Right atrium auricular region (tissue), 2 donors: ENCODE results near the gene CAND2. TPM values are rescaled to one million over a fixed set of nuclear protein-coding genes. Genes with fewer than 3 reads are reported as not detected.
"Not testable (repeated sequence)": the region's sequence is repeated elsewhere in the genome, so short reads cannot be mapped to it uniquely, and the experiment has no call there.

ENCODE experiments used
- DNase-seq: peaks from one replicate; pipeline ENCODE4 v3.0.0-alpha.2; 2019; ENCODE audit warnings: low spot score
- H3K27ac ChIP-seq, 2 donors: fragments of 200-600 bp; sonication (generic); 1 replicate in 1 of 2; 2 replicates in 1 of 2; pipeline ENCODE4 v1.5.1; 2016 to 2019
- H3K27me3 ChIP-seq, 2 donors: fragments of 200-600 bp; sonication (generic); one replicate each; pipeline versions ENCODE4 v1.5.1 to v1.6.0; 2017 to 2019
- H3K36me3 ChIP-seq: fragments of 200-600 bp; sonication (generic); one replicate; pipeline ENCODE4 v1.5.1; 2016
- H3K4me1 ChIP-seq, 2 donors: fragments of 200-600 bp; sonication (generic); one replicate each; pipeline versions ENCODE4 v1.5.1 to v1.6.0; 2017 to 2019
- H3K4me3 ChIP-seq, 2 donors: fragments of 200-600 bp; sonication (generic); 1 replicate in 1 of 2; 2 replicates in 1 of 2; pipeline ENCODE4 v1.5.1; 2017 to 2019; ENCODE audit warnings: mild to moderate bottlenecking in 1 of 2, moderate library complexity in 1 of 2
- H3K9me3 ChIP-seq, 2 donors: fragments of 200-600 bp; sonication (generic); one replicate each; pipeline ENCODE4 v1.5.1; 2019
- total RNA-seq, 2 donors: library from RNA; depleted of rRNA; stranded (reverse); fragments of >200 nt; gene quantifications; one replicate each; pipeline ENCODE4 v1.1.0, GENCODE V29; 2016
- TF ChIP-seq, protein P1 (sequence below), 2 donors: fragments of 200-600 bp; sonication (generic); IDR thresholded peaks; one replicate each; pipeline ENCODE4 v1.5.1; 2019; ENCODE audit warnings: antibody characterized with exemption in 2 of 2

The CAND2 gene
- total RNA-seq, 2 donors from 2014 or later: 45.2 to 77.4 TPM

DNA sequence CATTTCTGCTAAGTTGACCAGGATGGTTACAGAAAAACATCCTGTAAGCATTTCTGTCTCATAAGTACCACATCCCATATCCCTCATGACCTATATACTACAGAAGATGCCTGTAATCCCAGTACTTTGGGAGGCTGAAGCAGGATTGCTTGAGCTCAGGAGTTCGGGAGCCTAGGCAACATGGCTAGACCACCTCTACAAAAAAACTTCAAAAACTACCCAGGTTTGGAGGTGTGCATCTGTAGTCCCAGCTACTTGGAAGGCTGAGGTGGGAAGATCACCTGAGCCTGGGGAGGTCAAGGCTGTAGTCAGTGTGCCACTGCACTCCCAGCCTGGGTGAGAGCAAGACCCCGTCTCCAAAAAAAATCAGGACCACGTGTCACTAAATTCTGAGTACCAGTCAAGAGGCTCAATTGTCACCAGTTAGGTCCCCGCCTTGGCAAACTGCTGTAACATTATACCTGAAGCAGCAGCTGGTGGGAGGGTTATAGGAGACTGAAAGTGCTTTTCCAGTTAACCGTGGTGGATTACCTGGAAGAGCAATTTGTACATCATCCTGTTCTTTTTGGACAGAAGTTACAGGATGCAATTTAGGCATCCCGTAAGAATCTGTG, 38.7 kb downstream of the CAND2 start:
- DNase-seq: no peak
- Histone ChIP-seq H3K27ac (no peak overlapping the region), H3K9me3 (no peaks in the 10 kb centered on the region), H3K27me3 (no peaks in the 10 kb centered on the region), H3K4me1 (peaks cover 0 to 26% of the 10 kb centered on the region in 2 donors), H3K36me3 (peaks cover 97% of the 10 kb centered on the region), H3K4me3 (no peak overlapping the region)
- TF ChIP-seq, protein P1, sequence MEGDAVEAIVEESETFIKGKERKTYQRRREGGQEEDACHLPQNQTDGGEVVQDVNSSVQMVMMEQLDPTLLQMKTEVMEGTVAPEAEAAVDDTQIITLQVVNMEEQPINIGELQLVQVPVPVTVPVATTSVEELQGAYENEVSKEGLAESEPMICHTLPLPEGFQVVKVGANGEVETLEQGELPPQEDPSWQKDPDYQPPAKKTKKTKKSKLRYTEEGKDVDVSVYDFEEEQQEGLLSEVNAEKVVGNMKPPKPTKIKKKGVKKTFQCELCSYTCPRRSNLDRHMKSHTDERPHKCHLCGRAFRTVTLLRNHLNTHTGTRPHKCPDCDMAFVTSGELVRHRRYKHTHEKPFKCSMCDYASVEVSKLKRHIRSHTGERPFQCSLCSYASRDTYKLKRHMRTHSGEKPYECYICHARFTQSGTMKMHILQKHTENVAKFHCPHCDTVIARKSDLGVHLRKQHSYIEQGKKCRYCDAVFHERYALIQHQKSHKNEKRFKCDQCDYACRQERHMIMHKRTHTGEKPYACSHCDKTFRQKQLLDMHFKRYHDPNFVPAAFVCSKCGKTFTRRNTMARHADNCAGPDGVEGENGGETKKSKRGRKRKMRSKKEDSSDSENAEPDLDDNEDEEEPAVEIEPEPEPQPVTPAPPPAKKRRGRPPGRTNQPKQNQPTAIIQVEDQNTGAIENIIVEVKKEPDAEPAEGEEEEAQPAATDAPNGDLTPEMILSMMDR (IDR thresholded peaks at IDR 0.05): no peak

DNA sequence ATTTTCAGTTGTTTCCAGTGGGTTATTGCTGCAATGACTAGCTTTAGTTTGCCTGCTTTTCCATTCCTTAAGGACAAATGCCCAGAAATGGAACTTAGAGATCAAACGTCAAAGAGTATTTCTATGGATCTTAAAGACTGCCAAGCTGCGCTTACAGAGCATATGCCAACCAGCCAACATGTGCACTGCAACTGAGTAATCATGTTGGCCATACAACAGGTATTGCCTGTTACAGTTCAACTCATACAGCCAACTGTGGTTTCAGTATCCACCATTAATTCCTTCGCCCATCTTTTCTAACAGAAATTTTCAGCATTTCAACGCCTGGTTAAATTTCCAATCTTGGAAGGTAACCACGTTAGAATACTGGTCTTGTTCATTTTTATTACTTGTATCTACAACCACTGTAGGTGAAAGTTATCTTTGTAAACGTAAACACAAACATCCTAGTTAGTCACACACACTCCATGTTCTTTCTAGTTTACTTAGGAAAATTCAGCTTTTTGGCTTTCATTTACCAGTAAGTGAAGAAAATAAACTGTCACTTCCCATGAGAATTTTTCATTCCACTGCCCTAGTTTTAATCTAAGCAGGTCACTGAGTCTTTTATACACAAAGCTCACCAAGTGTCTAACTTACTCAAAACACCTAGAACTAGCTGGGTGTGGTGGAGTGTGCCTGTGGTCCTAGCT, 41.0 kb downstream of the CAND2 start:
- Histone ChIP-seq H3K27me3 (no peaks in the 10 kb centered on the region), H3K4me3 (no peak overlapping the region), H3K36me3 (peaks cover 76% of the 10 kb centered on the region), H3K4me1 (peaks cover 0 to 35% of the 10 kb centered on the region in 2 donors), H3K27ac (peak overlapping the region in 1 of 2 donors; percentile 8), H3K9me3 (no peaks in the 10 kb centered on the region)
- TF ChIP-seq, protein P1 (IDR thresholded peaks at IDR 0.05): no peak
- DNase-seq: no peak

DNA sequence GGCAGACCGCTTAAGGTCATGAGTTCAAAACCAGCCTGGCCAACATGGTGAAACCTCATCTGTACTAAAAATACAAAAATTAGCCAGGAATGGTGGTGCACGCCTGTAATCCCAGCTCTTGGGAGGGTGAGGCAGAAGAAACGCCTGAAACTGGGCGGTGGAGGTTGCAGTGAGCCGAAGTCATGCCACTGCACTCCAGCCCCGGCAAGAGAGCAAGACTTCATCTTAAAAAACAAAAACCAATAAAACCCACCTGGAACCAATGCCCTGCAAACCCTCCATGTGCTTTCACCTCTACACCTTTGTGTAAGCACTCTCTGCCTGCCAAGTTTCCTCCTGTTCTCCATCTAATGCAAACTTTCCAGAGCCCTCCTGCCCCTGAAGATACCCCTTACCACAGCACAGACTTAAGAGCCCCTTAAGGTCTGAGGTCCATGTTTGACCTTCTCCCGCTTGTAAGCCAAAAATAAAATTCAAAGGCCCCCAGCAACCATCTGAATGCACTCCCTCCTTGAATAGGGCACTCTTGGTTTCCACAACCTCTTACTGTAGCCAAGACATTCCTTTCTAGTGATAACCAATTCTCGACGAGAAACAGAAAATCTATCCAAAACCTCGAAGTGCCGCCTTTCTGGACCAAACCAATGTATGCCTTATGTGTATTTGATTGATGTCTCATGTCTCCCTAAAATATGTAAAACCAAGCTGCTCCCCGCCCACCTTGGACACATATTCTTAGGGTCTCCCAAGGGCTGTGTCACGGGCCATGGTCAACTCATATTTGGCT, 41.9 kb downstream of the CAND2 start:
- no peak for DNase-seq
- Histone ChIP-seq H3K4me3 (no peak overlapping the region), H3K9me3 (no peaks in the 10 kb centered on the region), H3K36me3 (peaks cover 67% of the 10 kb centered on the region), H3K27ac (peak overlapping the region in 1 of 2 donors; percentile 8), H3K27me3 (no peaks in the 10 kb centered on the region), H3K4me1 (peaks cover 0 to 35% of the 10 kb centered on the region in 2 donors)
- TF ChIP-seq, protein P1 (IDR thresholded peaks at IDR 0.05): no peak

DNA sequence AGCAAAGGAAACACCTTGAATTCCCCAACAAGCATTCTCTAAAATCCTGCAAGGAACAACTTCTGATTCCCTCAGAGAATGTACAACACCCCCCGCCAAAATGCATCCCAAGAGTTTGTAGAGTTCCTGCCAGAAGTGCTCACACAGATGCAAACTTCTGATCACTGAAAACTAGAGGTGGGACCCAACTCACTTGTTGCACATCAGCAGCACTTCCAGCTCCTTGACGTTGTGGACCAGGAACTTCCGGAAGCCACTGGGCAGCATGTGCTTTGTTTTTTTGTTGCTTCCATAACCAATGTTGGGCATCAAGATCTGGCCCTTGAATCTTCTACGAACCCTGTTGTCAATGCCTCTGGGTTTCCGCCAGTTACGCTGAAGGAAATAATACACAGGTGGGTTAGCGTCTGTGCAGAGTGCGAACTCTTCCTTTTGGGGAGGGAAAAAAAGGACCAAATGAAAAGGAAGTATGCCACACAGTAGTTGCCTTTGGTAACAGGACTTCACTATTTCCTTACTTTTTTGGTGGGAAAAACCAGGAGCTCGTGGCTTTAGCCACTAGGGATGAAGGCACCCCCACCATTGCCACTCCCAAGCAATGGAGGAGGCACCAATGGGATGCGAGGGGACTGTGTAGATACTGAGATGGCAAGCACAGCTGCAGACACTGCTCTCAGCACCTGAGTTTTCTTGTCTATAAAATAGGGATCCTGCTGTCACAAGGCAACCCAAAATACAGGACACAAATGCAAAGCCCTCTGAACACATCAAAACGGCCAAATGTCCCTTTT, 42.9 kb downstream of the CAND2 start:
- Histone ChIP-seq H3K9me3 (no peaks in the 10 kb centered on the region), H3K27ac (no peak overlapping the region), H3K4me3 (peak overlapping the region in 1 of 2 donors; percentile 92), H3K27me3 (no peaks in the 10 kb centered on the region), H3K4me1 (peaks cover 0 to 35% of the 10 kb centered on the region in 2 donors), H3K36me3 (peaks cover 57% of the 10 kb centered on the region)
- no peak for DNase-seq
- TF ChIP-seq, protein P1 (IDR thresholded peaks at IDR 0.05): no peak

DNA sequence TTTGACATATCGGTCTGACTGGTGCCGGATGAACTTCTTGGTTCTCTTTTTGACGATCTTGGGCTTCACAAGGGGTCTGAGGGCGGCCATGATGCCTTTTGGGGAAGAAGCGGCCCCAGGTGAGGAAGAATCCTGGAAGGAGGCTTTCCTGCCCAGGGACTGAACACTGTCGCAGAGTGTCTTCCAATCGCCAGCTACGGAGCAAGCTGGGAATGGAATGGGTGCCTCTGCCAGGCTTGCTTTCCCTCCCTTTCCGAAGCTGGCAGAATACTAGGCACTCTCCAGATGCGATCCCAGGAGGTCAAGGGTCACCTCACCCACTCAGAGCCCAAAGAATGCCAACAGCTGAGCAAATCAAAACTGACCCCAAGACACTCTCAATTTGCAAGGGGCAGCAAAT, 43.7 kb downstream of the CAND2 start:
- Histone ChIP-seq H3K4me1 (peaks cover 0 to 35% of the 10 kb centered on the region in 2 donors), H3K27ac (peak overlapping the region; percentile 94 to 97), H3K4me3 (peak overlapping the region; percentile 90 to 92), H3K36me3 (peaks cover 49% of the 10 kb centered on the region)
- not testable (repeated sequence) for H3K9me3 ChIP-seq, H3K27me3 ChIP-seq, DNase-seq
